NCI-H128 (cell line): Measurements from ENCODE around the gene PON2.
"Not testable (repeated sequence)": the region's sequence is repeated elsewhere in the genome, so short reads cannot be mapped to it uniquely, and the experiment has no call there.

Experiments
- DNase-seq: peaks from one replicate; lab custom pipeline; 2025; ENCODE audit not compliant: unreplicated experiment; lab: John Stamatoyannopoulos, UW

Gene PON2

GRCh38 chr7:95434557-95435421 lies at the start of gene PON2:
Gene PON2, minus strand, starts transcription at chr7:95435028. Its CDS starts 77 bp downstream, at chr7:95434951.
- no peak for DNase-seq

- no peak for DNase-seq
Measured at GRCh38 chr7:95482424-95482823, 47.6 kb upstream of the PON2 start.

- DNase-seq: no peak
Measured at GRCh38 chr7:95481271-95482165, 46.7 kb upstream of the PON2 start.

GRCh38 chr7:95479992-95480624 lies 45.3 kb upstream of the PON2 start:
- no peak for DNase-seq

- no peak for DNase-seq
Measured at GRCh38 chr7:95478272-95479037, 43.6 kb upstream of the PON2 start.

GRCh38 chr7:95476904-95477594 lies 42.2 kb upstream of the PON2 start:
- DNase-seq: peak; percentile 62

- DNase-seq: no peak
Measured at GRCh38 chr7:95476072-95476847, 41.4 kb upstream of the PON2 start.

GRCh38 chr7:95473276-95473985 lies 38.6 kb upstream of the PON2 start:
- peak; percentile 74 for DNase-seq

GRCh38 chr7:95472581-95473161 lies 37.8 kb upstream of the PON2 start:
- DNase-seq: no peak

GRCh38 chr7:95471071-95471470 lies 36.2 kb upstream of the PON2 start:
- DNase-seq: no peak

GRCh38 chr7:95470452-95470851 lies 35.6 kb upstream of the PON2 start:
- DNase-seq: peak; percentile 26

- DNase-seq: peak; percentile 88
Measured at GRCh38 chr7:95469848-95470247, 35.0 kb upstream of the PON2 start.

- DNase-seq: no peak
Measured at GRCh38 chr7:95469187-95469586, 34.4 kb upstream of the PON2 start.

- no peak for DNase-seq
Measured at GRCh38 chr7:95467912-95468607, 33.2 kb upstream of the PON2 start.

GRCh38 chr7:95460653-95461052 lies 25.8 kb upstream of the PON2 start:
- DNase-seq: not testable (repeated sequence)

GRCh38 chr7:95457947-95458346 lies 23.1 kb upstream of the PON2 start:
- no peak for DNase-seq

GRCh38 chr7:95454438-95455045 lies 19.7 kb upstream of the PON2 start:
- no peak for DNase-seq
